ENCODE measurements around the gene MNAT1. TPM values are rescaled to one million over a fixed set of nuclear protein-coding genes. Genes with fewer than 3 reads are reported as not detected.

Gene MNAT1
- total RNA-seq, 1 donor from 2014 or later = 32.7 TPM

- no peaks in the 10 kb centered on the region for H3K27me3 Mint-ChIP-seq
- no peak for DNase-seq (ENCODE audit: extremely low spot score, unreplicated experiment)
- H3K27ac Mint-ChIP-seq = no peak overlapping the region
- H3K4me3 Mint-ChIP-seq = no peak overlapping the region
- H3K36me3 Mint-ChIP-seq = peaks cover 34% of the 10 kb centered on the region
- peaks cover 4% of the 10 kb centered on the region for H3K4me1 Mint-ChIP-seq (ENCODE audit: unreplicated experiment)
- TF ChIP-seq CTCF (conservative IDR thresholded peaks at IDR 0.05) = no peak
- no peaks in the 10 kb centered on the region for H3K9me3 Mint-ChIP-seq
These were observed 78.4 kb downstream of the MNAT1 start for GRCh38 chr14:60812987-60813386.

- Mint-ChIP-seq H3K27me3 (no peaks in the 10 kb centered on the region), H3K9me3 (no peaks in the 10 kb centered on the region), H3K4me3 (no peak overlapping the region), H3K4me1 (ENCODE audit: unreplicated experiment) (peaks cover 4% of the 10 kb centered on the region), H3K36me3 (peaks cover 34% of the 10 kb centered on the region), H3K27ac (peak overlapping the region; percentile 72)
- DNase-seq (ENCODE audit: extremely low spot score, unreplicated experiment) = no peak
- TF ChIP-seq CTCF (conservative IDR thresholded peaks at IDR 0.05) = no peak
These were observed 80.8 kb downstream of the MNAT1 start for GRCh38 chr14:60815371-60815770.

- Mint-ChIP-seq H3K27ac (no peak overlapping the region), H3K9me3 (no peaks in the 10 kb centered on the region), H3K4me1 (ENCODE audit: unreplicated experiment) (peaks cover 4% of the 10 kb centered on the region), H3K36me3 (peaks cover 25% of the 10 kb centered on the region), H3K4me3 (no peak overlapping the region), H3K27me3 (no peaks in the 10 kb centered on the region)
- DNase-seq (ENCODE audit: extremely low spot score, unreplicated experiment) = no peak
- no peak for TF ChIP-seq CTCF (conservative IDR thresholded peaks at IDR 0.05)
These were observed 82.6 kb downstream of the MNAT1 start for GRCh38 chr14:60817113-60817512.

- TF ChIP-seq CTCF (conservative IDR thresholded peaks at IDR 0.05) = no peak
- Mint-ChIP-seq H3K4me3 (no peak overlapping the region), H3K9me3 (no peaks in the 10 kb centered on the region), H3K4me1 (ENCODE audit: unreplicated experiment) (peaks cover 4% of the 10 kb centered on the region), H3K27ac (no peak overlapping the region), H3K36me3 (peaks cover 12% of the 10 kb centered on the region), H3K27me3 (no peaks in the 10 kb centered on the region)
- DNase-seq (ENCODE audit: extremely low spot score, unreplicated experiment) = no peak
These were observed 85.0 kb downstream of the MNAT1 start for GRCh38 chr14:60819575-60819974.

- Mint-ChIP-seq H3K9me3 (peaks cover 5% of the 10 kb centered on the region), H3K4me3 (no peak overlapping the region), H3K4me1 (ENCODE audit: unreplicated experiment) (no peaks in the 10 kb centered on the region), H3K27me3 (no peaks in the 10 kb centered on the region), H3K36me3 (peaks cover 32% of the 10 kb centered on the region), H3K27ac (no peak overlapping the region)
- no peak for TF ChIP-seq CTCF (conservative IDR thresholded peaks at IDR 0.05)
- DNase-seq (ENCODE audit: extremely low spot score, unreplicated experiment) = no peak
These were observed 104.0 kb downstream of the MNAT1 start for GRCh38 chr14:60838601-60839000.

GRCh38 chr14:60839057-60839456 lies 104.5 kb downstream of the MNAT1 start:
- H3K27me3 Mint-ChIP-seq = no peaks in the 10 kb centered on the region
- H3K4me3 Mint-ChIP-seq = no peak overlapping the region
- no peak for TF ChIP-seq CTCF (conservative IDR thresholded peaks at IDR 0.05)
- H3K36me3 Mint-ChIP-seq = peaks cover 34% of the 10 kb centered on the region
- H3K27ac Mint-ChIP-seq = no peak overlapping the region
- H3K4me1 Mint-ChIP-seq (ENCODE audit: unreplicated experiment) = no peaks in the 10 kb centered on the region
- H3K9me3 Mint-ChIP-seq = peaks cover 5% of the 10 kb centered on the region
- no peak for DNase-seq (ENCODE audit: extremely low spot score, unreplicated experiment)

Data from type B pancreatic cell (in vitro differentiated cells).